ENCODE data around the gene GALNT15. TPM values are rescaled to one million over a fixed set of nuclear protein-coding genes. Genes with fewer than 3 reads are reported as not detected.

Gene GALNT15
- polyA plus RNA-seq, 2 donors: 2.8 to 7.9 TPM

- peaks cover 0 to 4% of the 10 kb centered on the region in 2 donors for H3K4me1 ChIP-seq (ENCODE audit: control insufficient read depth in 2 of 2, insufficient read depth in 2 of 2, low read length in 1 of 2)
- H3K27ac ChIP-seq (ENCODE audit: low read depth in 2 of 2, low read length in 1 of 2): no peak overlapping the region
- H3K36me3 ChIP-seq (ENCODE audit: control insufficient read depth in 2 of 2, insufficient read depth in 2 of 2, low read length in 1 of 2): no peaks in the 10 kb centered on the region
- H3K27me3 ChIP-seq (ENCODE audit: control insufficient read depth in 1 of 2, insufficient read depth in 2 of 2, low read length in 2 of 2): no peaks in the 10 kb centered on the region
- H3K9me3 ChIP-seq (ENCODE audit: control insufficient read depth in 2 of 2, insufficient read depth in 1 of 2, low read depth in 1 of 2, low read length in 1 of 2): no peaks in the 10 kb centered on the region
- H3K4me3 ChIP-seq (ENCODE audit: low read depth in 1 of 2, low read length in 2 of 2): no peak overlapping the region
- 93 to 94% methylated on average over 1 of the region's 1 CpG for WGBS, 2 donors
Observed at GRCh38 chr3:16183082-16183481, 8.6 kb downstream of the GALNT15 start.

GRCh38 chr3:16183601-16184270, 9.3 kb downstream of the GALNT15 start:
- WGBS, 2 donors: 46 to 58% methylated on average over 7 of the region's 7 CpGs
- no peak overlapping the region for H3K4me3 ChIP-seq (ENCODE audit: low read depth in 1 of 2, low read length in 2 of 2)
- no peaks in the 10 kb centered on the region for H3K36me3 ChIP-seq (ENCODE audit: control insufficient read depth in 2 of 2, insufficient read depth in 2 of 2, low read length in 1 of 2)
- H3K4me1 ChIP-seq (ENCODE audit: control insufficient read depth in 2 of 2, insufficient read depth in 2 of 2, low read length in 1 of 2): peaks cover 0 to 3% of the 10 kb centered on the region in 2 donors
- no peak overlapping the region for H3K27ac ChIP-seq (ENCODE audit: low read depth in 2 of 2, low read length in 1 of 2)
- no peaks in the 10 kb centered on the region for H3K27me3 ChIP-seq (ENCODE audit: control insufficient read depth in 1 of 2, insufficient read depth in 2 of 2, low read length in 2 of 2)
- no peaks in the 10 kb centered on the region for H3K9me3 ChIP-seq (ENCODE audit: control insufficient read depth in 2 of 2, insufficient read depth in 1 of 2, low read depth in 1 of 2, low read length in 1 of 2)

GRCh38 chr3:16186086-16186485, 11.6 kb downstream of the GALNT15 start:
- Histone ChIP-seq H3K4me1 (ENCODE audit: control insufficient read depth in 2 of 2, insufficient read depth in 2 of 2, low read length in 1 of 2) (peaks cover 0 to 3% of the 10 kb centered on the region in 2 donors), H3K27me3 (ENCODE audit: control insufficient read depth in 1 of 2, insufficient read depth in 2 of 2, low read length in 2 of 2) (no peaks in the 10 kb centered on the region), H3K4me3 (ENCODE audit: low read depth in 1 of 2, low read length in 2 of 2) (no peak overlapping the region), H3K27ac (ENCODE audit: low read depth in 2 of 2, low read length in 1 of 2) (no peak overlapping the region), H3K9me3 (ENCODE audit: control insufficient read depth in 2 of 2, insufficient read depth in 1 of 2, low read depth in 1 of 2, low read length in 1 of 2) (no peaks in the 10 kb centered on the region), H3K36me3 (ENCODE audit: control insufficient read depth in 2 of 2, insufficient read depth in 2 of 2, low read length in 1 of 2) (no peaks in the 10 kb centered on the region)
- WGBS, 2 donors: 45 to 65% methylated on average over 1 of the region's 1 CpG

- no peaks in the 10 kb centered on the region for H3K27me3 ChIP-seq (ENCODE audit: control insufficient read depth in 1 of 2, insufficient read depth in 2 of 2, low read length in 2 of 2)
- no peak overlapping the region for H3K4me3 ChIP-seq (ENCODE audit: low read depth in 1 of 2, low read length in 2 of 2)
- no peaks in the 10 kb centered on the region for H3K9me3 ChIP-seq (ENCODE audit: control insufficient read depth in 2 of 2, insufficient read depth in 1 of 2, low read depth in 1 of 2, low read length in 1 of 2)
- H3K27ac ChIP-seq (ENCODE audit: low read depth in 2 of 2, low read length in 1 of 2): no peak overlapping the region
- WGBS, 2 donors: 61 to 69% methylated on average over 3 of the region's 3 CpGs
- H3K4me1 ChIP-seq (ENCODE audit: control insufficient read depth in 2 of 2, insufficient read depth in 2 of 2, low read length in 1 of 2): peaks cover 0 to 3% of the 10 kb centered on the region in 2 donors
- no peaks in the 10 kb centered on the region for H3K36me3 ChIP-seq (ENCODE audit: control insufficient read depth in 2 of 2, insufficient read depth in 2 of 2, low read length in 1 of 2)
Observed at GRCh38 chr3:16186565-16186964, 12.1 kb downstream of the GALNT15 start.

GRCh38 chr3:16187213-16187790, 12.8 kb downstream of the GALNT15 start:
- 92 to 93% methylated on average over 5 of the region's 5 CpGs for WGBS, 2 donors
- Histone ChIP-seq H3K36me3 (ENCODE audit: control insufficient read depth in 2 of 2, insufficient read depth in 2 of 2, low read length in 1 of 2) (no peaks in the 10 kb centered on the region), H3K4me3 (ENCODE audit: low read depth in 1 of 2, low read length in 2 of 2) (no peak overlapping the region)

DNA sequence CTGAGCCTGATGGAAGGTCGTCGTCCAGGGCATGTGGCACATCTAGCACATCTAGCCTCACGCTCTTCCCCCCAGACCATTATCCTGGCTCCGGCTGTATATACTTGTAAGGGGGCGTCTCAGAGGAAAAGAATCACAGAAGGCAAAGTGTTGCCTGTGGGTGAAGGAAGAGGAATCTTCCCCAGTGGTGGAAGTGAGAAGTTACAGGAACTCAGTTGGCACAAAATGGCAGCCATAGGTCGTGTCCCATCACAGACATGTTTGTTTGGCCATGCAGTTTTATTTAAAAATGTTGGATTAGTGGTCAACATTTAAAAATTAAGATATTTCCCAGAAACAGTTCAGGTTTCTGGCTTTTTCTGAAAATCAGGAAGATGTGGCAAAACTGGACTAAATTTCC, 13.6 kb downstream of the GALNT15 start:
- 92% methylated on average over 6 of the region's 6 CpGs for WGBS, 2 donors
- H3K4me1 ChIP-seq (ENCODE audit: control insufficient read depth in 2 of 2, insufficient read depth in 2 of 2, low read length in 1 of 2): peaks cover 0 to 3% of the 10 kb centered on the region in 2 donors
- no peaks in the 10 kb centered on the region for H3K36me3 ChIP-seq (ENCODE audit: control insufficient read depth in 2 of 2, insufficient read depth in 2 of 2, low read length in 1 of 2)
- no peak overlapping the region for H3K27ac ChIP-seq (ENCODE audit: low read depth in 2 of 2, low read length in 1 of 2)
- H3K4me3 ChIP-seq (ENCODE audit: low read depth in 1 of 2, low read length in 2 of 2): no peak overlapping the region
- H3K27me3 ChIP-seq (ENCODE audit: control insufficient read depth in 1 of 2, insufficient read depth in 2 of 2, low read length in 2 of 2): no peaks in the 10 kb centered on the region
- no peaks in the 10 kb centered on the region for H3K9me3 ChIP-seq (ENCODE audit: control insufficient read depth in 2 of 2, insufficient read depth in 1 of 2, low read depth in 1 of 2, low read length in 1 of 2)

More at GRCh38 chr3:16187213-16187790, 12.8 kb downstream of the GALNT15 start:
- H3K27me3 ChIP-seq (ENCODE audit: control insufficient read depth in 1 of 2, insufficient read depth in 2 of 2, low read length in 2 of 2): no peaks in the 10 kb centered on the region
- no peaks in the 10 kb centered on the region for H3K9me3 ChIP-seq (ENCODE audit: control insufficient read depth in 2 of 2, insufficient read depth in 1 of 2, low read depth in 1 of 2, low read length in 1 of 2)
- peaks cover 0 to 3% of the 10 kb centered on the region in 2 donors for H3K4me1 ChIP-seq (ENCODE audit: control insufficient read depth in 2 of 2, insufficient read depth in 2 of 2, low read length in 1 of 2)
- H3K27ac ChIP-seq (ENCODE audit: low read depth in 2 of 2, low read length in 1 of 2): no peak overlapping the region

- no peak overlapping the region for H3K4me3 ChIP-seq (ENCODE audit: low read depth in 1 of 2, low read length in 2 of 2)
- H3K9me3 ChIP-seq (ENCODE audit: control insufficient read depth in 2 of 2, insufficient read depth in 1 of 2, low read depth in 1 of 2, low read length in 1 of 2): no peaks in the 10 kb centered on the region
Observed at GRCh38 chr3:16189201-16189600, 14.7 kb downstream of the GALNT15 start.

GRCh38 chr3:16190704-16191103, 16.2 kb downstream of the GALNT15 start:
- Histone ChIP-seq H3K4me3 (ENCODE audit: low read depth in 1 of 2, low read length in 2 of 2) (no peak overlapping the region), H3K27ac (ENCODE audit: low read depth in 2 of 2, low read length in 1 of 2) (no peak overlapping the region), H3K4me1 (ENCODE audit: control insufficient read depth in 2 of 2, insufficient read depth in 2 of 2, low read length in 1 of 2) (no peaks in the 10 kb centered on the region), H3K9me3 (ENCODE audit: control insufficient read depth in 2 of 2, insufficient read depth in 1 of 2, low read depth in 1 of 2, low read length in 1 of 2) (no peaks in the 10 kb centered on the region), H3K27me3 (ENCODE audit: control insufficient read depth in 1 of 2, insufficient read depth in 2 of 2, low read length in 2 of 2) (no peaks in the 10 kb centered on the region), H3K36me3 (ENCODE audit: control insufficient read depth in 2 of 2, insufficient read depth in 2 of 2, low read length in 1 of 2) (no peaks in the 10 kb centered on the region)
- WGBS, 2 donors: 81 to 90% methylated on average over 6 of the region's 6 CpGs

More at GRCh38 chr3:16189201-16189600, 14.7 kb downstream of the GALNT15 start:
- H3K4me1 ChIP-seq (ENCODE audit: control insufficient read depth in 2 of 2, insufficient read depth in 2 of 2, low read length in 1 of 2): peaks cover 0 to 2% of the 10 kb centered on the region in 2 donors
- no peaks in the 10 kb centered on the region for H3K36me3 ChIP-seq (ENCODE audit: control insufficient read depth in 2 of 2, insufficient read depth in 2 of 2, low read length in 1 of 2)
- no peaks in the 10 kb centered on the region for H3K27me3 ChIP-seq (ENCODE audit: control insufficient read depth in 1 of 2, insufficient read depth in 2 of 2, low read length in 2 of 2)
- H3K27ac ChIP-seq (ENCODE audit: low read depth in 2 of 2, low read length in 1 of 2): no peak overlapping the region

DNA sequence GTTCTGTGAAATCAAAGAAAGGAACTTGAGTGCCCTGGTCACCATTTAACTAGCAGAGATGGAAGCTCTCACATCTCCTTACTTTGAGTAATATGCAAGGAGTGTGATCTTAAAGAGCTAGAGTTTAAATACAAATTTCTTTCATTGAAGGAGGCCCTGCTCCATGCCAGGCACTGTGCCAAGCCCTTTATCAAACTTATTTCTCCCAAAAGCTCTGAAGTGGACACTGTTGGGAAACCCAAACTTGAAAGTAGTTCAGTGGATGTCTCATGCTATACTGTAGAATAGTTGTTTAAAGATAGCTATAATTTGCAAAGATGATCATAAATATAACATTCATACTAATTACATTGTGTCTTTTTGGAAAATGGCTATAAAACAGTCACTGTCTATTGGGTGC, 17.1 kb downstream of the GALNT15 start:
- Histone ChIP-seq H3K27ac (ENCODE audit: low read depth in 2 of 2, low read length in 1 of 2) (no peak overlapping the region), H3K4me3 (ENCODE audit: low read depth in 1 of 2, low read length in 2 of 2) (no peak overlapping the region), H3K9me3 (ENCODE audit: control insufficient read depth in 2 of 2, insufficient read depth in 1 of 2, low read depth in 1 of 2, low read length in 1 of 2) (no peaks in the 10 kb centered on the region), H3K27me3 (ENCODE audit: control insufficient read depth in 1 of 2, insufficient read depth in 2 of 2, low read length in 2 of 2) (no peaks in the 10 kb centered on the region), H3K36me3 (ENCODE audit: control insufficient read depth in 2 of 2, insufficient read depth in 2 of 2, low read length in 1 of 2) (no peaks in the 10 kb centered on the region), H3K4me1 (ENCODE audit: control insufficient read depth in 2 of 2, insufficient read depth in 2 of 2, low read length in 1 of 2) (no peaks in the 10 kb centered on the region)

Measured in esophagus (tissue), 2 donors.